Breast epithelium (tissue), 4 donors: Measurements from ENCODE around the gene GAS6. TPM values are rescaled to one million over a fixed set of nuclear protein-coding genes. Genes with fewer than 3 reads are reported as not detected.
A peak's percentile ranks its signal among the peaks of the same experiment; 100 is the strongest.

Experiments used
- DNase-seq, 2 donors: peaks; one replicate each; pipeline ENCODE4 v3.0.0-alpha.2; 2019; ENCODE audit warnings: low spot score in 2 of 2
- H3K27ac ChIP-seq, 2 donors: fragments of 200-600 bp; sonication (generic) in 1 of 2; one replicate each; pipeline ENCODE4 v1.5.1; 2016 to 2019; ENCODE audit warnings: mild to moderate bottlenecking in 1 of 2
- H3K27me3 ChIP-seq, 2 donors: fragments of 200-600 bp; sonication (generic) in 1 of 2; one replicate each; pipeline versions ENCODE4 v1.5.1 to v1.6.0; 2017 to 2019; ENCODE audit warnings: control low read depth in 1 of 2, mild to moderate bottlenecking in 1 of 2
- H3K36me3 ChIP-seq: fragments of 200-600 bp; one replicate; pipeline ENCODE4 v1.5.1; 2019
- H3K4me1 ChIP-seq, 2 donors: fragments of 200-600 bp; sonication (generic); one replicate each; pipeline ENCODE4 v1.5.1; 2016 to 2019; ENCODE audit warnings: control low read depth in 1 of 2
- H3K4me3 ChIP-seq, 3 donors: fragments of 200-600 bp; sonication (generic); 1 replicate in 2 of 3; 2 replicates in 1 of 3; pipeline ENCODE4 v1.5.1; 2016 to 2019; ENCODE audit warnings: mild to moderate bottlenecking in 3 of 3, moderate library complexity in 2 of 3
- H3K9me3 ChIP-seq, 2 donors: fragments of 200-600 bp; sonication (generic) in 1 of 2; one replicate each; pipeline ENCODE4 v1.5.1; 2016 to 2019; ENCODE audit warnings: control low read depth in 1 of 2
- POLR2A ChIP-seq: fragments of 450-650 bp; IDR thresholded peaks from one replicate; pipeline ENCODE4 v1.6.1; 2016; ENCODE audit warnings: antibody characterized with exemption, mild to moderate bottlenecking, moderate library complexity
- POLR2AphosphoS5 ChIP-seq, 3 donors: sonication (generic); formaldehyde crosslinking; IDR thresholded peaks; one replicate each; pipeline ENCODE4 v1.6.1; 2017; ENCODE audit warnings: antibody characterized with exemption in 3 of 3
- intact Hi-C: fragments of 100-400 bp; cut with DNase I; formaldehyde crosslinking; loops from one replicate; pipeline ENCODE4 v1.15.1; 2023; ENCODE audit warnings: low total_unique reads
- total RNA-seq, 3 donors: library from RNA; depleted of rRNA; stranded (reverse); fragments of >200 nt; gene quantifications; one replicate each; pipeline ENCODE4 v1.1.0, GENCODE V29; 2016
- TF ChIP-seq, protein P1 (sequence below), 3 donors: fragments of 450-650 bp; IDR thresholded peaks; one replicate each; pipeline ENCODE4 v1.5.1; 2016 to 2017; ENCODE audit warnings: antibody characterized with exemption in 3 of 3, mild to moderate bottlenecking in 3 of 3, moderate library complexity in 3 of 3

GAS6 gene
- total RNA-seq, 3 donors from 2014 or later = 85.9 to 146 (median 103) TPM

DNA sequence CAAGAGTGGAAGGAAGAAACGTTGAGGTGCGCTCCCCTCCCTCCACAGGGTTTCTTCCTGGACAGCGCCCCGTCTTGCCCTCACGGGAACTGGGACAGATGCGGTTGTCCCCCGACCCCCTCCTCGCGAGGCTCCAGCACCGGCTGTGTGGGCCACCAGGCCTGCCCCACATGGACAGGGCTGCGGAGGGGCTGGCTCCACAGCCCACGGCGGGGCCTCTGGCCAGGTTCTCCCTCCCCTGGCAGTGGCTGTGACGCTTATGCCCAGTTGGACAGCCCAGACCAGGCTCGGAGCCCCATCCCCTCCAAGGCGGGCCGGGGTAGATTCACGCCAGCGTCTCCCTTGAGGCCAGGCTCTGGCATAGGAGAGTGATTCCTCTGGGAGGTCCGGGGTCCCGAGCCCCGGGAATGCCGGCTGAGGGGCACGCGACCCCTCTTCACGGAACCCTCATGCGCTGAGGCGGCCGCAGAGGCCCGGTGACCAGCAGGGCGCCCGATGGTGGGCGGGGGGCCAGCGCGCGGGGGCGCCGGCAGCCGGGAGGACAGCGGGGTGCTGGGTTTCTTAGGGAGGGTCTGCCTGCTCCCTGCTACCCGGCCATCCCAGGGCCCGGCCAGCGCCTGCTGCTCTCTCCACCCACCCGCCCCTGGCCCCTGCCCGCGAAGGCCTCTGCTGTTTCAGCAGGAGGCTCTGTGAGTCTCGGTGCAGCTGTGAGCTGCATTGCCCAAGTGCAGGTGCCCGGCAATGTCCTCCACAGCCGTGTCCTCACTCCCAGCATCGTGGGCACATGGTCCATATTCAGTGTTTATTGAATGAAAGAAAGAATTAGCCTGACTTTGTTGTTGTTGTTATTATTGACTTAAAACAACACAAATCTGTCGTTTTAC lies 20.3 kb upstream of the GAS6 start:
- no peaks in the 10 kb centered on the region for H3K27me3 ChIP-seq
- TF ChIP-seq, protein P1, sequence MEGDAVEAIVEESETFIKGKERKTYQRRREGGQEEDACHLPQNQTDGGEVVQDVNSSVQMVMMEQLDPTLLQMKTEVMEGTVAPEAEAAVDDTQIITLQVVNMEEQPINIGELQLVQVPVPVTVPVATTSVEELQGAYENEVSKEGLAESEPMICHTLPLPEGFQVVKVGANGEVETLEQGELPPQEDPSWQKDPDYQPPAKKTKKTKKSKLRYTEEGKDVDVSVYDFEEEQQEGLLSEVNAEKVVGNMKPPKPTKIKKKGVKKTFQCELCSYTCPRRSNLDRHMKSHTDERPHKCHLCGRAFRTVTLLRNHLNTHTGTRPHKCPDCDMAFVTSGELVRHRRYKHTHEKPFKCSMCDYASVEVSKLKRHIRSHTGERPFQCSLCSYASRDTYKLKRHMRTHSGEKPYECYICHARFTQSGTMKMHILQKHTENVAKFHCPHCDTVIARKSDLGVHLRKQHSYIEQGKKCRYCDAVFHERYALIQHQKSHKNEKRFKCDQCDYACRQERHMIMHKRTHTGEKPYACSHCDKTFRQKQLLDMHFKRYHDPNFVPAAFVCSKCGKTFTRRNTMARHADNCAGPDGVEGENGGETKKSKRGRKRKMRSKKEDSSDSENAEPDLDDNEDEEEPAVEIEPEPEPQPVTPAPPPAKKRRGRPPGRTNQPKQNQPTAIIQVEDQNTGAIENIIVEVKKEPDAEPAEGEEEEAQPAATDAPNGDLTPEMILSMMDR (IDR thresholded peaks at IDR 0.05) = no peak
- TF ChIP-seq POLR2A = no peak
- TF ChIP-seq POLR2AphosphoS5 (IDR thresholded peaks at IDR 0.05) = no peak
- peaks cover 4 to 7% of the 10 kb centered on the region in 2 donors for H3K4me1 ChIP-seq
- no peak for DNase-seq
- intact Hi-C loops = no loop called here
- H3K4me3 ChIP-seq = no peak overlapping the region
- no peaks in the 10 kb centered on the region for H3K9me3 ChIP-seq
- no peaks in the 10 kb centered on the region for H3K36me3 ChIP-seq
- H3K27ac ChIP-seq = no peak overlapping the region

DNA sequence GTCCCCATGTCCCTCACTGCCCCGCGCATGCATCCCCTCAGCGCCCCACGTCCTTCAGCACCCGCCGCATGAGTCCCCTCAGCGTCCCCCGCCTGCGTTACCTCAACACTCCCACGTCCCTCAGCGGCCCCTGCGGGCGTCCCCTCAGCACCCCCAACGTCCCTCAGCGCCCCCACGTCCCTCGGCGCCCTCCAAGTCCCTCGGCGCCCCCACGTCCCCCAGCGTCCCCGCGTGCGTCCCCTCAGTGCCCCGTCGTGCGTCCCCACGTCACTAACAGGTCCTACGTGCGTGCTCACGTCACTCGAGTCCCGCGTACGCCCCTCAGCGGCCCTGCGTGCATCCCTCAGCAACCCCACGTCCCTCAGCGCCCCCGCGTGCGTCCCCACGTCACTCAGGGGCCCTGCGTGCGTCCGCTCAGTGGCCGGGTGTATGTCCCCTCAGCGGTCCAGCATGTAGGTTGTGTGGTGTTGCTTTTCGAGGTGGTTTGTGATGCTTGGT lies 19.5 kb upstream of the GAS6 start:
- Histone ChIP-seq H3K9me3 (no peaks in the 10 kb centered on the region), H3K27ac (no peak overlapping the region), H3K4me1 (peaks cover 4 to 7% of the 10 kb centered on the region in 2 donors), H3K36me3 (no peaks in the 10 kb centered on the region), H3K27me3 (no peaks in the 10 kb centered on the region), H3K4me3 (no peak overlapping the region)
- TF ChIP-seq, protein P1 (IDR thresholded peaks at IDR 0.05) = no peak
- TF ChIP-seq POLR2A = no peak
- TF ChIP-seq POLR2AphosphoS5 (IDR thresholded peaks at IDR 0.05) = no peak
- no peak for DNase-seq
- intact Hi-C loops = no loop called here

DNA sequence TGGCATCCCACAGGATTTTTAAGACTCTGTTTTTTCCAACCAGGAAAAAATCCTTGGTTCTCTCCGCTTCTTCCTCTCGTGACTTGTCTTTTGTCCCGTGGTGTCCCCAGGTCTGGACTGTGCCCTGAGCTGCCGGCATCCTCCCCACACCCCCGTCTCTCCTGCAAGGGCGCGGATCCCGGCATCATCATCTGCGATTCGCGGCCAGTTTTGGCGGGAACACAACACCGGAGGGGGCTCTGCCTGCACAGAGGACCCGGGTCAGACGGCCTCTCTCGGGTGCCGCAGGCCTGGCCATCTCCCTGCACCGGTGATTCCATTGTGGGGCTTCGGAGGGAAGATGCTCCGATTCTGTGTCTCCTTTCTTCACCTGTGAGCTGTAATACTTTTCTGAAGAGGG lies 18.8 kb upstream of the GAS6 start:
- no peaks in the 10 kb centered on the region for H3K36me3 ChIP-seq
- H3K4me1 ChIP-seq = peaks cover 4 to 7% of the 10 kb centered on the region in 2 donors
- H3K4me3 ChIP-seq = no peak overlapping the region
- no peak for DNase-seq
- peak overlapping the region in 1 of 2 donors; percentile 85 for H3K27ac ChIP-seq
- TF ChIP-seq POLR2AphosphoS5 (IDR thresholded peaks at IDR 0.05) (no peak), POLR2A (no peak)
- TF ChIP-seq, protein P1 (IDR thresholded peaks at IDR 0.05) = no peak
- no peaks in the 10 kb centered on the region for H3K27me3 ChIP-seq
- H3K9me3 ChIP-seq = no peaks in the 10 kb centered on the region
- intact Hi-C loops = no loop called here

DNA sequence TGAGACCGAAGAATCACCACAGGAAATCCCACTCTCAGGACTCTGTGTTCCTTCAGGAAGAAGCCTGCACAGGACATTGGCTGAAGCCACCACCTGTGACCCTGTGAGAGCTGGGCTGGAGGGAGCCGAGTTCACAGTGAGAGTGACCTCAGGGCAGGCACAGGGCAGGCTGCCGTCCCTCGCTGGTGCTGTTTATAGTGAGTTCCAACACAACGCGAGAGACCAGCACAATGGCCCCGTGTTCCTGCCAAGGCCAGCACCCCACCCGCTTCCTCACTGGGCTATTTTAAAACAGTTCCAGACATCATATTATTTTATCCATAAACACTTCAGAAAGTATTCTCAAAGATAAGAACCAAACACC lies 18.4 kb upstream of the GAS6 start:
- H3K27ac ChIP-seq = peak overlapping the region; percentile 82 to 85
- no peaks in the 10 kb centered on the region for H3K27me3 ChIP-seq
- no peaks in the 10 kb centered on the region for H3K36me3 ChIP-seq
- H3K4me3 ChIP-seq = no peak overlapping the region
- H3K9me3 ChIP-seq = no peaks in the 10 kb centered on the region
- H3K4me1 ChIP-seq = peaks cover 4 to 7% of the 10 kb centered on the region in 2 donors
- intact Hi-C loops = no loop called here
- DNase-seq = no peak
- TF ChIP-seq POLR2A (no peak), POLR2AphosphoS5 (IDR thresholded peaks at IDR 0.05) (no peak)
- TF ChIP-seq, protein P1 (IDR thresholded peaks at IDR 0.05) = no peak

DNA sequence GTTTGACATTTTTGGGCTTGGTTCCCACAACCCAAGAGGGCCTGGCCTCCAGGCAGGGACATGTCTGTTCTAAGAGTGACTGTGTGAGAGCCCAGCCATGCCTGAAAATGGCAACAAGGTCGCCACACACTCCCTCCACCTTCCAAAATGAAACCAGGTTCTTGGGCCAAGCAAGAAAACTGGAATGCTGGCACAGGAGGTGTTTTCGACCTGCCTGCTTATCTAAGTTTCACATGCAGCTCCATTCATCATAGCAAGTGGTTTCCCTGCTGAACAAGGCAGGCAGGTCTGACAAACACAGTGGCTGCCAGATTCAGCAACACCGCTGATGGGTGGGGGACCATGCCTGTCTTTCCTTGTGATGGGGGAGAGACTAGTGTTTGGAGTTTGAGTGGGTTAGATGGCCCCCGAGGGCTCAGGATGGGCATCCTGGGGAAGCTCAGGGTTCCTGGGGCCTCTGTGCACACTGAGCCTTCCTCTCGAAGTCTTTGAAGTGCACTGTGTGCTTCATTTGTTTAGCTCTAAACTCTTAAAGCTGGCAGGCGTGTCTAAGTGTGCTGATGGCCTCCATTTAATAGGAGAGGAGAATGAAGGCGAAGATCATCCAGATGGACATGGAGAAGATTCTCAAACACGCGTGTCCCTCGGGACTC lies 17.9 kb upstream of the GAS6 start:
- Histone ChIP-seq H3K9me3 (no peaks in the 10 kb centered on the region), H3K27me3 (no peaks in the 10 kb centered on the region), H3K4me1 (peaks cover 4 to 7% of the 10 kb centered on the region in 2 donors), H3K36me3 (no peaks in the 10 kb centered on the region), H3K27ac (peak overlapping the region; percentile 82 to 85), H3K4me3 (no peak overlapping the region)
- DNase-seq = peak in 1 of 2 donors; percentile 89
- intact Hi-C loops = no loop called here
- TF ChIP-seq POLR2AphosphoS5 (IDR thresholded peaks at IDR 0.05) = peak; percentile 1 to 44 (median 33)
- TF ChIP-seq, protein P1 (IDR thresholded peaks at IDR 0.05) = no peak
- no peak for TF ChIP-seq POLR2A
